Measurements from ENCODE around the gene FADS1.

The FADS1 gene

GRCh38 chr11:61784506-61784805, 32.3 kb downstream of the FADS1 start:
- H3K9me3 ChIP-seq (ENCODE audit: control insufficient read depth, insufficient read depth, low read length): no peaks in the 10 kb centered on the region
- peaks cover 5% of the 10 kb centered on the region for H3K36me3 ChIP-seq (ENCODE audit: insufficient read depth, low read length)
- no peaks in the 10 kb centered on the region for H3K4me1 ChIP-seq (ENCODE audit: insufficient read depth, low read length)
- no peak overlapping the region for H3K9ac ChIP-seq (ENCODE audit: low read depth, low read length)

- Histone ChIP-seq H3K4me1 (ENCODE audit: insufficient read depth, low read length) (no peaks in the 10 kb centered on the region), H3K36me3 (ENCODE audit: insufficient read depth, low read length) (peaks cover 3% of the 10 kb centered on the region; the same call in 1 of the 2 replicates), H3K9me3 (ENCODE audit: control insufficient read depth, insufficient read depth, low read length) (no peaks in the 10 kb centered on the region), H3K9ac (ENCODE audit: low read depth, low read length) (no peak overlapping the region)
Observed at GRCh38 chr11:61783717-61784505, 32.9 kb downstream of the FADS1 start.

- Histone ChIP-seq H3K9me3 (ENCODE audit: control insufficient read depth, insufficient read depth, low read length) (no peaks in the 10 kb centered on the region), H3K36me3 (ENCODE audit: insufficient read depth, low read length) (peaks cover 3% of the 10 kb centered on the region; the same call in 1 of the 2 replicates), H3K9ac (ENCODE audit: low read depth, low read length) (no peak overlapping the region), H3K4me1 (ENCODE audit: insufficient read depth, low read length) (no peaks in the 10 kb centered on the region)
Observed at GRCh38 chr11:61782841-61783240, 34.0 kb downstream of the FADS1 start.

- Histone ChIP-seq H3K9ac (ENCODE audit: low read depth, low read length) (no peak overlapping the region), H3K4me1 (ENCODE audit: insufficient read depth, low read length) (no peaks in the 10 kb centered on the region), H3K36me3 (ENCODE audit: insufficient read depth, low read length) (peaks cover 3% of the 10 kb centered on the region; the same call in 1 of the 2 replicates), H3K9me3 (ENCODE audit: control insufficient read depth, insufficient read depth, low read length) (no peaks in the 10 kb centered on the region)
Observed at GRCh38 chr11:61782299-61782698, 34.5 kb downstream of the FADS1 start.

- Histone ChIP-seq H3K4me1 (ENCODE audit: insufficient read depth, low read length) (no peaks in the 10 kb centered on the region), H3K9ac (ENCODE audit: low read depth, low read length) (no peak overlapping the region), H3K9me3 (ENCODE audit: control insufficient read depth, insufficient read depth, low read length) (no peaks in the 10 kb centered on the region), H3K36me3 (ENCODE audit: insufficient read depth, low read length) (peaks cover 3% of the 10 kb centered on the region; the same call in 1 of the 2 replicates)
Observed at GRCh38 chr11:61781585-61781984, 35.2 kb downstream of the FADS1 start.

- H3K4me1 ChIP-seq (ENCODE audit: insufficient read depth, low read length): no peaks in the 10 kb centered on the region
- H3K9me3 ChIP-seq (ENCODE audit: control insufficient read depth, insufficient read depth, low read length): no peaks in the 10 kb centered on the region
- H3K36me3 ChIP-seq (ENCODE audit: insufficient read depth, low read length): peaks cover 3% of the 10 kb centered on the region; the same call in 1 of the 2 replicates
- no peak overlapping the region for H3K9ac ChIP-seq (ENCODE audit: low read depth, low read length)
Observed at GRCh38 chr11:61780581-61781162, 36.1 kb downstream of the FADS1 start.

GRCh38 chr11:61779666-61780525, 36.9 kb downstream of the FADS1 start:
- Histone ChIP-seq H3K9ac (ENCODE audit: low read depth, low read length) (no peak overlapping the region), H3K4me1 (ENCODE audit: insufficient read depth, low read length) (no peaks in the 10 kb centered on the region), H3K9me3 (ENCODE audit: control insufficient read depth, insufficient read depth, low read length) (no peaks in the 10 kb centered on the region), H3K36me3 (ENCODE audit: insufficient read depth, low read length) (peaks cover 2% of the 10 kb centered on the region; the same call in 1 of the 2 replicates)

GRCh38 chr11:61778920-61779650, 37.7 kb downstream of the FADS1 start:
- Histone ChIP-seq H3K36me3 (ENCODE audit: insufficient read depth, low read length) (no peaks in the 10 kb centered on the region; the same call in 1 of the 2 replicates), H3K9me3 (ENCODE audit: control insufficient read depth, insufficient read depth, low read length) (no peaks in the 10 kb centered on the region), H3K9ac (ENCODE audit: low read depth, low read length) (no peak overlapping the region), H3K4me1 (ENCODE audit: insufficient read depth, low read length) (no peaks in the 10 kb centered on the region)

GRCh38 chr11:61778357-61778886, 38.4 kb downstream of the FADS1 start:
- Histone ChIP-seq H3K36me3 (ENCODE audit: insufficient read depth, low read length) (no peaks in the 10 kb centered on the region; the same call in 1 of the 2 replicates), H3K4me1 (ENCODE audit: insufficient read depth, low read length) (no peaks in the 10 kb centered on the region), H3K9ac (ENCODE audit: low read depth, low read length) (no peak overlapping the region), H3K9me3 (ENCODE audit: control insufficient read depth, insufficient read depth, low read length) (no peaks in the 10 kb centered on the region)

GRCh38 chr11:61777234-61778090, 39.3 kb downstream of the FADS1 start:
- Histone ChIP-seq H3K9me3 (ENCODE audit: control insufficient read depth, insufficient read depth, low read length) (no peaks in the 10 kb centered on the region), H3K4me1 (ENCODE audit: insufficient read depth, low read length) (peaks cover 2% of the 10 kb centered on the region; the same call in 1 of the 2 replicates), H3K9ac (ENCODE audit: low read depth, low read length) (no peak overlapping the region; the same call in 1 of the 2 replicates), H3K36me3 (ENCODE audit: insufficient read depth, low read length) (no peaks in the 10 kb centered on the region; the same call in 1 of the 2 replicates)

GRCh38 chr11:61776561-61777075, 40.2 kb downstream of the FADS1 start:
- H3K9ac ChIP-seq (ENCODE audit: low read depth, low read length): no peak overlapping the region
- no peaks in the 10 kb centered on the region; the same call in 1 of the 2 replicates for H3K36me3 ChIP-seq (ENCODE audit: insufficient read depth, low read length)
- H3K9me3 ChIP-seq (ENCODE audit: control insufficient read depth, insufficient read depth, low read length): no peaks in the 10 kb centered on the region
- peaks cover 9% of the 10 kb centered on the region for H3K4me1 ChIP-seq (ENCODE audit: insufficient read depth, low read length)

- Histone ChIP-seq H3K9ac (ENCODE audit: low read depth, low read length) (no peak overlapping the region), H3K9me3 (ENCODE audit: control insufficient read depth, insufficient read depth, low read length) (no peaks in the 10 kb centered on the region), H3K36me3 (ENCODE audit: insufficient read depth, low read length) (no peaks in the 10 kb centered on the region; the same call in 1 of the 2 replicates), H3K4me1 (ENCODE audit: insufficient read depth, low read length) (peaks cover 15% of the 10 kb centered on the region)
Observed at GRCh38 chr11:61775606-61776554, 40.9 kb downstream of the FADS1 start.
